ENCODE results near the gene SYPL2.
"Not testable (repeated sequence)": the region's sequence is repeated elsewhere in the genome, so short reads cannot be mapped to it uniquely, and the experiment has no call there.

SYPL2 gene

GRCh38 chr1:109447524-109447923, 18.8 kb upstream of the SYPL2 start:
- TF ChIP-seq JUND (IDR thresholded peaks at IDR 0.05; ENCODE audit: low read depth): no peak
- in situ Hi-C loops (cut with HindIII; ENCODE audit: low pct_unique_long_range_greater_than_20kb, low sequenced_read_pairs): no loop called here
- DNase-seq (ENCODE audit: low read depth in 1 of 2, low spot score in 1 of 2): no peak

- DNase-seq (ENCODE audit: low read depth in 1 of 2, low spot score in 1 of 2): no peak
- in situ Hi-C loops (cut with HindIII; ENCODE audit: low pct_unique_long_range_greater_than_20kb, low sequenced_read_pairs): no loop called here
- TF ChIP-seq JUND (IDR thresholded peaks at IDR 0.05; ENCODE audit: low read depth): no peak
Observed at GRCh38 chr1:109454497-109455133, 11.7 kb upstream of the SYPL2 start.

GRCh38 chr1:109457819-109458218, 8.5 kb upstream of the SYPL2 start:
- DNase-seq (ENCODE audit: low read depth in 1 of 2, low spot score in 1 of 2): no peak
- TF ChIP-seq JUND (IDR thresholded peaks at IDR 0.05; ENCODE audit: low read depth): no peak
- in situ Hi-C loops (cut with HindIII; ENCODE audit: low pct_unique_long_range_greater_than_20kb, low sequenced_read_pairs): no loop called here

- in situ Hi-C loops (cut with HindIII; ENCODE audit: low pct_unique_long_range_greater_than_20kb, low sequenced_read_pairs): no loop called here
- no peak for TF ChIP-seq JUND (IDR thresholded peaks at IDR 0.05; ENCODE audit: low read depth)
- DNase-seq (ENCODE audit: low read depth in 1 of 2, low spot score in 1 of 2): peak in 1 of 2 experiments; percentile 19
Observed at GRCh38 chr1:109466125-109466451, 258 bp upstream of the SYPL2 start.

GRCh38 chr1:109467301-109467777, 993 bp downstream of the SYPL2 start:
- no peak for TF ChIP-seq JUND (IDR thresholded peaks at IDR 0.05; ENCODE audit: low read depth)
- no peak for DNase-seq (ENCODE audit: low read depth in 1 of 2, low spot score in 1 of 2)
- in situ Hi-C loops (cut with HindIII; ENCODE audit: low pct_unique_long_range_greater_than_20kb, low sequenced_read_pairs): no loop called here

GRCh38 chr1:109468061-109468460, 1.7 kb downstream of the SYPL2 start:
- in situ Hi-C loops (cut with HindIII; ENCODE audit: low pct_unique_long_range_greater_than_20kb, low sequenced_read_pairs): no loop called here
- no peak for TF ChIP-seq JUND (IDR thresholded peaks at IDR 0.05; ENCODE audit: low read depth)
- DNase-seq (ENCODE audit: low read depth in 1 of 2, low spot score in 1 of 2): no peak

- no peak for DNase-seq (ENCODE audit: low read depth in 1 of 2, low spot score in 1 of 2)
- in situ Hi-C loops (cut with HindIII; ENCODE audit: low pct_unique_long_range_greater_than_20kb, low sequenced_read_pairs): no loop called here
- no peak for TF ChIP-seq JUND (IDR thresholded peaks at IDR 0.05; ENCODE audit: low read depth)
Observed at GRCh38 chr1:109468903-109469302, 2.6 kb downstream of the SYPL2 start.

GRCh38 chr1:109470245-109470644, 3.9 kb downstream of the SYPL2 start:
- no peak for TF ChIP-seq JUND (IDR thresholded peaks at IDR 0.05; ENCODE audit: low read depth)
- DNase-seq (ENCODE audit: low read depth in 1 of 2, low spot score in 1 of 2): no peak
- in situ Hi-C loops (cut with HindIII; ENCODE audit: low pct_unique_long_range_greater_than_20kb, low sequenced_read_pairs): no loop called here

- no peak for TF ChIP-seq JUND (IDR thresholded peaks at IDR 0.05; ENCODE audit: low read depth)
- no peak for DNase-seq (ENCODE audit: low read depth in 1 of 2, low spot score in 1 of 2)
- in situ Hi-C loops (cut with HindIII; ENCODE audit: low pct_unique_long_range_greater_than_20kb, low sequenced_read_pairs): no loop called here
Observed at GRCh38 chr1:109472779-109473178, 6.4 kb downstream of the SYPL2 start.

- DNase-seq (ENCODE audit: low read depth in 1 of 2, low spot score in 1 of 2); in situ Hi-C loops (cut with HindIII; ENCODE audit: low pct_unique_long_range_greater_than_20kb, low sequenced_read_pairs): not testable (repeated sequence)
Observed at GRCh38 chr1:109473284-109474057, 7.1 kb downstream of the SYPL2 start.

GRCh38 chr1:109474697-109475096, 8.4 kb downstream of the SYPL2 start:
- no peak for TF ChIP-seq JUND (IDR thresholded peaks at IDR 0.05; ENCODE audit: low read depth)
- in situ Hi-C loops (cut with HindIII; ENCODE audit: low pct_unique_long_range_greater_than_20kb, low sequenced_read_pairs): no loop called here
- DNase-seq (ENCODE audit: low read depth in 1 of 2, low spot score in 1 of 2): no peak

GRCh38 chr1:109475261-109475660, 8.9 kb downstream of the SYPL2 start:
- DNase-seq (ENCODE audit: low read depth in 1 of 2, low spot score in 1 of 2): no peak
- in situ Hi-C loops (cut with HindIII; ENCODE audit: low pct_unique_long_range_greater_than_20kb, low sequenced_read_pairs): no loop called here
- TF ChIP-seq JUND (IDR thresholded peaks at IDR 0.05; ENCODE audit: low read depth): no peak

- no peak for TF ChIP-seq JUND (IDR thresholded peaks at IDR 0.05; ENCODE audit: low read depth)
- in situ Hi-C loops (cut with HindIII; ENCODE audit: low pct_unique_long_range_greater_than_20kb, low sequenced_read_pairs): no loop called here
- no peak for DNase-seq (ENCODE audit: low read depth in 1 of 2, low spot score in 1 of 2)
Observed at GRCh38 chr1:109476825-109477224, 10.5 kb downstream of the SYPL2 start.

Measured in T47D (cell line).